NCI-H748 (cell line): ENCODE data around the gene MYO1E.
"Not testable (repeated sequence)": the region's sequence is repeated elsewhere in the genome, so short reads cannot be mapped to it uniquely, and the experiment has no call there.

Experiments
- DNase-seq: peaks from one replicate; lab custom pipeline; 2025; ENCODE audit not compliant: unreplicated experiment; lab: John Stamatoyannopoulos, UW

Gene MYO1E

GRCh38 chr15:59172289-59172901 lies 200.3 kb downstream of the MYO1E start:
- no peak for DNase-seq

GRCh38 chr15:59171067-59171397 lies 201.6 kb downstream of the MYO1E start:
- DNase-seq: no peak

GRCh38 chr15:59170295-59171066 lies 202.2 kb downstream of the MYO1E start:
- peak; percentile 56 for DNase-seq

GRCh38 chr15:59169251-59169708 lies 203.4 kb downstream of the MYO1E start:
- DNase-seq: no peak

GRCh38 chr15:59168536-59168935 lies 204.1 kb downstream of the MYO1E start:
- no peak for DNase-seq

- DNase-seq: peak; percentile 65
Observed at GRCh38 chr15:59166601-59167265, 205.9 kb downstream of the MYO1E start.

GRCh38 chr15:59166166-59166565 lies 206.5 kb downstream of the MYO1E start:
- DNase-seq: no peak

- DNase-seq: peak; percentile 48
Observed at GRCh38 chr15:59165726-59166125, 206.9 kb downstream of the MYO1E start.

- not testable (repeated sequence) for DNase-seq
Observed at GRCh38 chr15:59162080-59162479, 210.6 kb downstream of the MYO1E start.

- peak; percentile 89 for DNase-seq
Observed at GRCh38 chr15:59160880-59161593, 211.6 kb downstream of the MYO1E start.

GRCh38 chr15:59159210-59159609 lies 213.5 kb downstream of the MYO1E start:
- DNase-seq: no peak

- DNase-seq: peak; percentile 7
Observed at GRCh38 chr15:59158701-59159034, 214.0 kb downstream of the MYO1E start.

GRCh38 chr15:59157840-59158700 lies 214.6 kb downstream of the MYO1E start:
- DNase-seq: no peak

GRCh38 chr15:59157396-59157795 lies 215.3 kb downstream of the MYO1E start:
- no peak for DNase-seq

GRCh38 chr15:59155431-59155830 lies 217.2 kb downstream of the MYO1E start:
- DNase-seq: no peak

GRCh38 chr15:59154243-59154642 lies 218.4 kb downstream of the MYO1E start:
- no peak for DNase-seq

- no peak for DNase-seq
Observed at GRCh38 chr15:59153466-59153865, 219.2 kb downstream of the MYO1E start.

- no peak for DNase-seq
Observed at GRCh38 chr15:59152694-59153450, 219.8 kb downstream of the MYO1E start.

- DNase-seq: no peak
Observed at GRCh38 chr15:59150185-59150584, 222.5 kb downstream of the MYO1E start.
